ENCODE measurements around the gene PCIF1.
"Not testable (repeated sequence)": the region's sequence is repeated elsewhere in the genome, so short reads cannot be mapped to it uniquely, and the experiment has no call there.

The PCIF1 gene

DNA sequence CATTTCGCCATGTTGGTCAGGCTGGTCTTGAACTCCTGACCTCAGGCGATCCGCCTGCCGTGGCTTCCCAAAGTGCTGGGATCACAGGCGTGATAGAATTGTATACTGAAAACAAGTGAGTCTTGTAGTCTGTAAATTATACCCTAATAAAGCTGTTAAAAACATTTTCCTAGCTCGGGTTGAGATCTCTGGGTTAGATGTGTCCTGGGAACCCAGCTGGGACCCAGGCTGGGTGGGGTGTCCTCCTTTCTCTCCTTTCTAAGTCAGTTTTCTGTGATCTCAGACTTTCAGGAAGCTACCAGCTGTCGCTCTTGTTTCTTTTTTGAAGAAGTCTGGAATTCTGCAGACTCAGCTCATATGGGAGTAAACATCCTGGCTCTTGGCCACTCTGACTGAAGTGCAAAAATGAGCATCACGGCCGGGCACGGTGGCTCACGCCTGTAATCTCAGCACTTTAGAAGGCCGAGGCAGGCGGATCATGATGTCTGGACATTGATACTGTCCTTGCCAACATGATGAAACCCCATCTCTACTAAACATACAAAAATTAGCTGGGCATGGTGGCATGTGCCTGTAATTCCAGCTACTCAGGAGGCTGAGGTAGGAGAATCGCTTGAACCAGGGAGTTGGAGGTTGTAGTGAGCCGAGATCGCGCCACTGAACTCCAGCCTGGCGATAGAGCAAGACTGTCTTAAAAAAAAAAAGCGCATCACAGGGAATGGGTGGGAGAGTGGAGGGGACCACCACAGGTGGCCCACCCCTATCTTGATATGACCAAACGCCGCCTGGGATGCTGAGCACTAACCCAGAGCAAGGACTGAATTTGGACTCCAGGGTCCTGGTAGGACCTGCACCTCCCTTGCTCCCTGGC lies 9.9 kb upstream of the PCIF1 start:
- DNase-seq (ENCODE audit: low spot score), result no peak

GRCh38 chr20:45925821-45926506 lies 8.5 kb upstream of the PCIF1 start:
- DNase-seq (ENCODE audit: low spot score), result no peak

- no peak for DNase-seq (ENCODE audit: low spot score)
Observed at GRCh38 chr20:45926731-45927070, 7.8 kb upstream of the PCIF1 start.

DNA sequence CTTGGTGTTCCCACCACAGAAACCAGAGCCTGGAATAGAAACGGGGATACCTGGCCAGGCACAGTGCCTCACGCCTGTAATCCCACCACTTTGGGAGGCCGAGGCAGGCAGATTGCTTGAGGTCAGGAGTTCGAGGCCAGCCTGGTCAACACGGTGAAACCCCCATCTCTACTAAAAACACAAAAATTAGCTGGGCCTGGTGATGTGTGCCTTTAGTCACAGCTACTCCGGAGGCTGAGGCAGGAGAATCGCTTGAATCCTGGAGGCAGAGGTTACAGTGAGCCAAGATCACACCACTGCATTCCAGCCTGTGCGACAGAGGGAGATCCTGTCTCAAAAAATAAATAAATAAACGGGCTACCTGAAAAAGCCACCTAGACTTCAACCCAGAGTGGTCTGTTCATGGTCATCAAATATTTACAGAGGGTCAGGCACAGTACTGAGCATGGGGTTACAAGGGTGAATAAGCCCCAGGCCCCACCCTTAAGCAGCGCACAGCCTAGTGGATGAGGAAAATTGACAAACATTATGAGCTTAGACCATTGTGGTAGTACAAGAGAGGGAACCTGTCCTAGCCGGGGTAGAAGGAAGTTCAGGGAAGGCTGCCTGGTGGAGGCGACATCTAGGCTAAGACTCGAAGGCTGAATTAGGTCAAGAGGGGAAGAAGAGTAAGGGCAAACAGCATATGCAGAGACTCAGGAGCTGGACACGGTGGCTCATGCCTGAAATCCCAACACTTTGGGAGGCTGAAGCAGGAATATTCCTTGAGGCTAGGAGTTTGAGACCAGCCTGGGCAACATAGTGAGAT lies 7.2 kb upstream of the PCIF1 start:
- DNase-seq (ENCODE audit: low spot score), result peak; percentile 67

GRCh38 chr20:45931680-45932079 lies 2.8 kb upstream of the PCIF1 start:
- DNase-seq (ENCODE audit: low spot score), result not testable (repeated sequence)

- DNase-seq (ENCODE audit: low spot score), result peak; percentile 85
Observed at GRCh38 chr20:45933266-45934045, 1.0 kb upstream of the PCIF1 start.

GRCh38 chr20:45934046-45934585 lies 367 bp upstream of the PCIF1 start:
- DNase-seq (ENCODE audit: low spot score), result peak; percentile 57

- no peak for DNase-seq (ENCODE audit: low spot score)
Observed at GRCh38 chr20:45935416-45936046, 1.0 kb downstream of the PCIF1 start.

GRCh38 chr20:45937765-45938164 lies 3.3 kb downstream of the PCIF1 start:
- DNase-seq (ENCODE audit: low spot score), result no peak

- DNase-seq (ENCODE audit: low spot score), result no peak
Observed at GRCh38 chr20:45938727-45939438, 4.4 kb downstream of the PCIF1 start.

DNA sequence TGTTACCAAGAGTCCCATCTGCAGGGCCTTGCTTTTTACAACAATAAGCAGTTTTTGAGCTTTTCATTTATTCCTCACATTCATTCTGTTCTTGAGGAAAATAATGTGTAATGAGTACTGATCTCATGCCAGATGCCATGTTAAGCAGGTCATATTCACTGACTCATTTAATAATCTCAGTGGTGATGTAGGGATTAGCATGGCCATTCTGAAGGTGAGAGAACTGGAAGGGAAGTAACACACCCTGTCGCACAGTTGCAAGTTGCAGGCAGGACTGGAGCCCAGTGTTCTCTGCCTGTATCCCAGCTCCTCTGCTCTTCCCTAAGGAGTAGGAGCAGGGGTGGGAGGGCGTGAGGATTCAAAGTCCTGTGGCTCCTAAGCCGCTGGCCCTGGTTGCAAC lies 5.6 kb downstream of the PCIF1 start:
- no peak for DNase-seq (ENCODE audit: low spot score)

- DNase-seq (ENCODE audit: low spot score), result no peak
Observed at GRCh38 chr20:45940469-45940868, 6.0 kb downstream of the PCIF1 start.

DNA sequence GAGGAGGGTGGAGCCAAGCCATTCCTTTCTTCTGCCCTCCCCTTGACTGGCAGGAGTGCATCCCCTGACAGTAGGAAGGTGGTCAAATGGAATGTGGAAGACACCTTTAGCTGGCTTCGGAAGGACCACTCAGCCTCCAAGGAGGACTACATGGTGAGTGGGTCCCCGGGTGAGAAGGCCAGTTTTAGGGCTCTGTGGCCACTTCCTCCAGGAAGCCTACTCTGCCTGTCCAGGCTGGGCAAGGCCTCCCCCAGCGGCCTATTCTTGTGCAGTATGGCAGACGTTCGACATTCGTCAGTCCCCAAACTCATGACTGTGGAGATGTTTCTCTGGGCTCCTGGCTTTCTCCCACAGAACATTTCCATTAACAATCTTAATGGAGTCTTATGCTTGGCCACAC lies 9.1 kb downstream of the PCIF1 start:
- no peak for DNase-seq (ENCODE audit: low spot score)

GRCh38 chr20:45944151-45944964 lies 9.9 kb downstream of the PCIF1 start:
- no peak for DNase-seq (ENCODE audit: low spot score)

DNA sequence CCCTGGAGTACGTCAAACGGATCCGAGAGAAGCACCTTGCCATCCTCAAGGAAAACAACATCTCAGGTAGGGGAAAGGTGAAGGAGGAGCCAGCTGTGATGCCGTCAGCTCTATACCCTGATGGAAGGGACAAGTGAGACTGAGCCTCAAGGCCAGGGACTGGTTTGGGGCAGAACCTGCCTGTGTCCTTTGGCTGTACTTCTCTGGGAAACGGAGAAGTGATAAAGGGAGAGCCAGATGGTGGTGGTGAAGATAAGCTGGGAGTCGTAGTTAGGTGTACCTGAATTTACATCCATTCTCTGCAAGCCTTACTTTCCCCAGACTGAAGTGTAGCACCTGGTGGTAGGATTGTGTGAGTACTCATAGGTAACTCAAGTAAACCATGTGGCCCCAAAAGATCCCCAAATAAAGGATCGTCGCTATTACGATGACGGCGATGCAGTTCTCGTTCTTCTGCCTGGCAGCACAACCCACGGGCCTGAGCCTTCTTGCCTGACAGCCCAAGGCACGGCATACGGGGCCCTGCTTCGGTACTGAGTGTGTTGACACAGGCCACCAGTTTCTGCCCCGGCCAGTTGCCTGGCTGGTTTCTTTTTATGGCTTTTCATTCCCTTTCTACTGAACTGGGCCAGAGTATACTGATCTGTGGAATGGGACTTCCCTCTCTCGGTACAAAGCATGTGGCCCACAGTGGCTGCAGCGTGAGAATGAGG lies 10.6 kb downstream of the PCIF1 start:
- DNase-seq (ENCODE audit: low spot score), result no peak

DNA sequence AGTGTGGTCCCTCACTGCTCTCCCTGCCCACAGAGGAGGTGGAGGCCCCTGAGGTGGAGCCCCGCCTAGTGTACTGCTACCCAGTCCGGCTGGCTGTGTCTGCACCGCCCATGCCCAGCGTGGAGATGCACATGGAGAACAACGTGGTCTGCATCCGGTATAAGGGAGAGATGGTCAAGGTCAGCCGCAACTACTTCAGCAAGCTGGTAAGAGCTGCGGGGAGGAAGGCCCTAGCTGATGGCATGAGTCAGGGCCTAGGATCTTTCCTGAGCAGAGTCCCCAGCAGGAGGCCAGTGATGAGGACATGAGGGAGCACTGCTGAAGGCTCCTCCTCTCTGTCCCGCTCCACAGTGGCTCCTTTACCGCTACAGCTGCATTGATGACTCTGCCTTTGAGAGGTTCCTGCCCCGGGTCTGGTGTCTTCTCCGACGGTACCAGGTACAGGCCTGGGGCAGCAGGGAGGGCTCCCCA lies 11.2 kb downstream of the PCIF1 start:
- DNase-seq (ENCODE audit: low spot score), result no peak

DNA sequence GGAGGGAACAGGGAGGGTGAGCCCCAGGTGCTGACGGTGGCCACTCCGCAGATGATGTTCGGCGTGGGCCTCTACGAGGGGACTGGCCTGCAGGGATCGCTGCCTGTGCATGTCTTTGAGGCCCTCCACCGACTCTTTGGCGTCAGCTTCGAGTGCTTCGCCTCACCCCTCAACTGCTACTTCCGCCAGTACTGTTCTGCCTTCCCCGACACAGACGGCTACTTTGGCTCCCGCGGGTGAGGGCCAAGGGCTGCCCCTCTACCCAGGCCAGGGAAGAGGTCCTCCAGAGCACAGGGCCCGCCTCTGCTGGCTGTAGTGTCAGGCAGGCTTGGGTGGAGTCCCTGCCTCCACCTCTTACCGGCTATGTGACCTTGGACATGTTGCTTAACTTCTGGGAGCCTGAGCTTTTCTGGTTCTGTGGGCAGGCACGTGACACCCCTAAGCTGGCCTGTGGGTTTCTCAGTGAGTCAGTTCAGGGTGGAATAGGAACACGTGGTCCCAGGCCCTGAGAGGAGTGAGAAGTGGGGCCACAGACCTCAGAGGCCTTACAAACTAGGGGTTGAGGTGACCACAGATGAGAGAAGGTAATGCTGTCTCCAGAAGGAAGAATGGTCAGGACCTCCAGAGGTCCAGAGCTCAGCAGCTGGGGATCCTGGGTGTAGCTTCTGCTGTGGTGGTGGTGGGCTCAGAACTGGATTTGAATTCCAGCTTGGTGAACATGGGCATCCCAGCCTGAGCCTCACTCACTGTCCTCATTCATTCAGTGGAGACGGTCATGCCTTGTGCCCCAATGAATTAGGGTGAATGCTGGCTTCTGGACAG lies 11.9 kb downstream of the PCIF1 start:
- DNase-seq (ENCODE audit: low spot score), result peak; percentile 37

Measured in HuH-7 (cell line).